NCI-H69 (cell line): ENCODE measurements around the gene PAFAH1B1.
"Not testable (repeated sequence)": the region's sequence is repeated elsewhere in the genome, so short reads cannot be mapped to it uniquely, and the experiment has no call there.

Experiments
- DNase-seq: peaks from one replicate; lab custom pipeline; 2025; lab: John Stamatoyannopoulos, UW

PAFAH1B1 gene

GRCh38 chr17:2690165-2691068 is 97.0 kb downstream of the PAFAH1B1 start:
- no peak for DNase-seq

GRCh38 chr17:2691069-2691871 is 97.8 kb downstream of the PAFAH1B1 start:
- no peak for DNase-seq

DNA sequence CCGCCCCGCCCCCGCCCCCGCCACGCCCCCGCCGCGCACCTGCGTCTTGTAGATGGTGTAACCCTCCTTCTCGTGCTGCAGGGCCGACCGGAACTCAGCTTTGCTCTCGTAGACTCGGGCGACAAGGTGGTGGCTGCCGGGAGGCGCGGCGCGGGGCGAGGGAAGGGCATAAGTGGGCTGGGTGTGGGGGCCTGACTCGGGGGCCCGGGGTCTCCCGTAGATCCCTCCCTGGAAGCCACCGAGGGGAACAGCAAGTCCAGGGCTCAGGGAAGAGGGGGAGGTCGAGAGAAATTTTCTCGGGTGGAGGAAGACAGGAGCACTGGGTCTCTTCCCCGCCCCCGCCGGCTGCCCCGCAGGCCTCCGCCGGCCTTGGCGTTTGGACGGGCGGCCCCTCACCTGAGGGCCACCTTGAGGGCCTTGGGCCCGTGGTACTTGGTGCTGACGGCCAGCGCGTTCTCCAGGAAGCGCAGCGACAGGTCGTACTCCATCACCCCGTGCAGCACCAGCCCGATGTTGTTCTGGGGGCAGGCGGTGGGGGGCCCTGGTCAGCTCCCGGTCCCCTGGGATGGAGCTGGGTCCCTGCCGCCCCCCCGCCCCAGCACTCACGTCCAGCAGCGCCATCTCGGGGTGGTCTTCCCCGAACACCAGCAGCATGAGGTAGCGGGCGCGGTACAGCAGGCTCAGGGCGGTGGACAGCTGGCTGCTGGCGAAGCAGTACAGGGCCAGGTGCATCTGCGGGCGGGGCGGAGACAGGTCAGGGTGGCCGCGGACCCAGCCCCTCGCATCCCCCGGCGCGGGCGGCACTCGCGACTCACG is 98.7 kb downstream of the PAFAH1B1 start:
- DNase-seq, result no peak

- DNase-seq, result no peak
These were observed 99.3 kb downstream of the PAFAH1B1 start for GRCh38 chr17:2692781-2693135.

DNA sequence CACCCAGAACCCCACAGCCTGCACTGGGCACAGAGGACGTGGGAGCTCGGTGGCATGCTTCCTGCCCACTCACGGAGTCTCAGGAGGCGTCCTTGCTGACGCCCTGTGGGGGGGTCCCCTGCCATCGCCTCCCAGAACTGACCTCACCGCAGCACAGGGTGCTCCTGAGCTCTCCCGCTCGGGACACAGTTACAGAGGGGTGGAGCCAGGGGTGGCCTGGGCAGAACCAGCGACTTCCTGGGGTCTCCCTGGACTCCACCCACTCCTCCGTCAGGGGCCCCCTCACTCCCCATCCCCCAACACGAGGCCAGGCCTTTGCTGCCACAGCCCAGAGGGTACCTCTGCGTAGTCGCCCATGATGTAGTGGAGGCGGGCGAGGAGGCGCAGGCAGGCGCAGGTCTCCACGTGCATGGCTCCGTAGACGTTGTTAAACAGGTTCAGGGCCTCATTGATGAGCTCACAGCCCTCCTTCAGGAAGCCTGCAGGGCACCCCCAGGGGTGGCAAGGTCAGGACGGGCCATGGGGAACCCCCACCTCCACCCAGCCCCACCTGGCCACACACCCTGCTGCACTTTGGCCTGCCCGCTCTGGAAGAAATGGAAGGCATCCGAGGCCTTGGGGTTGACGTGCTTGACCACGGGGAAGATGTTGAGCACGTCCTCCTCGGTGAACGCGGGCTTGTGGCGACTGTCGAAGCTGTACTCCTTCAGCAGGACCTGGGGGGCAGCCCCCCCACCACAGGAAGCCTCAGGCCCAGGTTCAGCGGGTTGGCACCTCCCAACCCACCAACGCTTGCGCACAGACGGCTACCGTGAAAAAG is 100.3 kb downstream of the PAFAH1B1 start:
- no peak for DNase-seq

DNA sequence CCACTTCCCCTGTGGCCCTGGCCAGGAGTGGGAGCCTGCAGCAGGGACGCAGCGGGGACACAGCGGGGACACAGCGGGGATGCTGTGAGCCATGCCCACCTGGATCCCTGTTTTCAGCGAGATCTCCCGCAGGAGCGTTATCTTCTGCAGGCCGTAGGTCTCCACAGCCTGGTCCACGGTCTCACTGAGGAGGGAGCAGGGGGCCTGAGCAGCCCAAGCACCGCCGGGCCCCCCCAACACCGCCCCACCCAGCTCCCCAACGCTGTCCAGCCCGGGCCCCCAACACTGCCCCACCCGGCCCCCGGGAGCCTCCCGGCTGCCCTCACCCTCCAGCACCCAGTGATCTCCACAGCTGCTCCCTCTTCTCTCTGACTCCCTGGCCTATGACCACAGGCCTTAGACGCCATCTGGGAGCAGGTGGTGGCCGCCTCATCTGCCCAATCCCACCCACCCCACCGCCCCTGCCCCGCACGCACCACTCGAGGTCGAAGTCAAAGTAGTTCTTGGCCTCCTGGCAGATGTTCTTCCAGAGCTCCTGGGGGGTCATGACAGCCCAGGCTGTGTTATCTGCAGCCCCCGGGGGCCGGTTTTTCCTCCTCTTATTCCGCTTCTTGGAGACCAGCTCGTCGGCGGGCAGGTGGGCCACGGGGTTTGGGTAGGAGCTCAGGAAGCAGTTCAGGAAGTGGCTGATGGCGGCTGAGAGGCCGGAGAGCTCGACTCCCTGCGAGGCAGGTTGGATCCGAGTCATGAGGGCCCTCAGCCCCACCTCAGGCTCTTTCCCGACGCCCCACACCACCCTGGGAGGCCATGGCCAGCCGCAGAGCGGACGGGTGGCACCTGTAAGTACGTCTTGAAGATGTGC is 101.2 kb downstream of the PAFAH1B1 start:
- DNase-seq, result no peak

DNA sequence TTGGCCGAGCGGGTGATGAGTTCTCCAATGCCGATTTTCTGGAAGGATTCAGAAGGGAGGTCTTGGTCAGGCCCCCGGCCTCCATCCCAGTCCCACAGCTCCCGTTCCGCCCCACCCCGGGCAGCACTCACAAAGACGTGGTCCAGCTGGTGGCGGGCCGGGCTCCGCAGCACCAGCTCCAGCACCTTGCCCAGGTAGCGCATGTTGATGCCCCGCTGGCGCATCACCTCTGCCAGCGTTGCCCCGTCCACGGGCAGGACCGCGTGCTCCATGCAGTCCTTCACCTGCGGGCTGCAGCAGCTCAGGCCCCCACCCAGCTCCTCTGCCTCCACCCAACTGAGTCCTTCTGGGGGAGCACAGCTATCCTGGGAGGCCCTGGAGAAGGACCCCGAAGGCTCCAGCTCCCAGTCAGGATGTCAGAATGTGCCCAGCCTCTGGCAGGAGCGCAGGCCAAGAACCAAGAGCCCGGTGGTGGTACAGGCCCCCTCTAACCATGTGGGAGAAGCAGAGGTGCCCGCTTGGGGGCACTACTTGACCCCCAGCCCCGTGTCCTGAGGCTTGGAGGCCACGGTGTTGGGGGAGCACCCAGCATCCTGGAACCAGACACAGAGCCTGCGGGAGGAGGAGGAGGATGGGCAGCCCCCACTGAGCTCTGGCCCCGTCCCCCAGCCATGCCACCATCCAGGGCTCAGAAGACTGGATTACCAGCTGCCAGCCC is 101.9 kb downstream of the PAFAH1B1 start:
- DNase-seq, result no peak

- no peak for DNase-seq
These were observed 102.7 kb downstream of the PAFAH1B1 start for GRCh38 chr17:2695961-2696760.

DNA sequence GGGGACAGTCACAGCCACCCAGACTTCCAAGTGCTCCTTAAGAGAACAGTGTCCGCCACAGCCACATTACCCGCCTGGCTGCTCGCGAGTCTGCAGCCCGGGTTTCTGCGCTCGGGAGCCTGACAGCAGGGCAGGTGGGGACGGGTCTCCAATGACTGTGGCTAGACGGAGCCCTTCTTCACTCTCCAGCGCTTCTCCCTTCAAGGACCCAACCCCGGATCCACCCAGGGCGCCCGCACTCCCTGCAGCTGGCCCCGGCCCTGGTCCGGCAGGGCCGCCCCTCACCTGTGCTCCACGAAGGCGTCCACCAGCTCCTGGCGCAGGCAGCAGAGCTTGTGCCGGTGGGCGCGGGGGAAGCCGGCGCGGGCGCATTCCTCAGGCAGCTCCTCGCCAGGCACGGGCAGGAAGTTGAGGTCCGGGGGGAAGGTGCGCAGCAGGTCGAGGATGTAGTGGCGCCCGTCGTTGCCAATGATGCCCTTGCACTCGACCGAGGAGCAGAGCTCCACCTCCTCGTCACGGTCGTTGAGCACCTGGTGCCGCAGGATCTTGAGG is 104.2 kb downstream of the PAFAH1B1 start:
- no peak for DNase-seq

DNA sequence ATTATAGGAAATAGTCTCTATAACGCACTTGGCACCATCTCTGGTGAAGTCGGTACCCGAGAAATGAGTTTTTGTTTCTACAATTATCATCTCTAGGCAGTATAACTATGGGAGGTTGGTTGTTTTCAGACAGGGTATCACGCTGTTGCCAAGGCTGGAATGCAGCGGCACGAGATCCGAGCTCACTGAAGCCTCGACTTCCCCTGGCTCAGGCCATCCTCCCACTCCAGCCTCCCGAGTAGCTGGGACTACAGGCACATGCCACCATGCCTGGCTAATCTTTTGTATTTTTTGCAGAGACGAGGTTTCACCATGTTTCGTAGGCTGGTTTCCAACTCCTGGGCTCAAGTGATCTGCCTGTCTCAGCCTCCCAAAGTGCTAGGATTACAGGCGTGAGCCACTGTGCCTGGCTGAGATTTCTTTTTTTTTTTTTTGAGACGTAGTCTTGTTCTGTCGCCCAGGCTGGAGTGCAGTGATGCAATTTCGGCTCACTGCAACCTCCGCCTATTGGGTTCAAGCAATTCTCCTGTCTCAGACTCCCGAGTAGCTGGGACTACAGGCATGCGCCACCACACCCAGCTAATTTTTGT is 105.9 kb downstream of the PAFAH1B1 start:
- not testable (repeated sequence) for DNase-seq

DNA sequence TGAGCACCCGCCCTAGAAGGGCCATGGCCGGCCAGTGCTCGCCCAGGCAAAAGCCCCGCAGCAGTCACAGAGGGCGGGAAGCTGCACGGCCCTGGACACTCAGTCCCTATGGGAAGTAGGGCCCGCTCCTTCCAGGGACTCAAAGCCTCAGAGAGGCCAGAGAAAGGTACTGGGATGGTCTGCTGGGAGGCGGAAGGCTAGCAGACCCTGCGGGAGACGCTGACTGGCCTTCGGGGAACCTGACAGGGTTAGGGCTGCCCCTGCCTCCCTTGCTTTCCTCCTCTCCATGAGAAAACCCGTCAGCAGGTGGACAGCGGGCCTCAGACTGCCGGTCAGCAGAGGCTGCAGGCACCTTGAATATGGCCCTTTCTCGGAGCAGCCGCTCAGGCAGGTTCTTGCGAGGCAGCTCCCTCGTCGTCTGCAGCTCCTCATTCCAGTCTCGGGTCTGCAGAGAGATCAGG is 106.6 kb downstream of the PAFAH1B1 start:
- DNase-seq, result no peak

- DNase-seq, result no peak
These were observed 107.2 kb downstream of the PAFAH1B1 start for GRCh38 chr17:2700491-2701141.

GRCh38 chr17:2701161-2701995 is 107.9 kb downstream of the PAFAH1B1 start:
- no peak for DNase-seq

GRCh38 chr17:2701996-2702741 is 108.7 kb downstream of the PAFAH1B1 start:
- DNase-seq, result no peak

GRCh38 chr17:2703181-2703580 is 109.7 kb downstream of the PAFAH1B1 start:
- DNase-seq, result no peak

- no peak for DNase-seq
These were observed 110.2 kb downstream of the PAFAH1B1 start for GRCh38 chr17:2703606-2704005.
